ENCODE results near the gene INPP5D.
"Not testable (repeated sequence)": the region's sequence is repeated elsewhere in the genome, so short reads cannot be mapped to it uniquely, and the experiment has no call there.

Gene INPP5D

DNA sequence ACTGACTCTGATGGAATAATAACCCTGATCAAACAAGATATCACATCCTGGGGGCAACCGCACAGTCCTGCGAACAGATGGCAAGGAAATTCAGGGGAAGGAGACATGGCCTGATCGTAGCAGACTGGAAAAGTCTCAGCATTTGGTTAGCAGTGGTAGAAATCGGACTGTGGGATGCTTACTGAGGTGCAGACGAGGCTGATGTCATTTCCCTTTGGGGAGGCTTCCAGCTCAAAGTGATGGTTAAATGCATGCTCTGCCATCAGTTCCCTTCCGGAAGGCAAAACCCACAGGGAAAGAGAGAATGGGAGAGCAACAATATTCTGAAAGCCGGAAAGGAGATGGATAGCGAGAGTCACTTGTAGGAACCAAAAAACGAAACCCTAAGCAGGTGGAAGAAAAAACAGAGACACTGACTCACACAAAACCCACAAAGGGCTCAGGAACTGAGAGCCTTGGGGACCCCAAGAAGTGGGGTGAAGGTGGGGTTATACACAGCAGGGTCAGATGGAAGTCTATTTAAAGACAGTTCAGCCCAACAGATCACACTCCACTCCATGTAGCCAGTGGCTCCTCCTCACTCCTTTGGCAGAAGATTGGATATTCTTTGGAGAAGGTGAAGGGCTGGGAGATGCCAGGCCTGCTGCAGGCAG, 93.1 kb downstream of the INPP5D start:
- no peak for TF ChIP-seq EZH2phosphoT487 (IDR thresholded peaks at IDR 0.05; ENCODE audit: borderline replicate concordance, low read length)
- TF ChIP-seq, protein P1, sequence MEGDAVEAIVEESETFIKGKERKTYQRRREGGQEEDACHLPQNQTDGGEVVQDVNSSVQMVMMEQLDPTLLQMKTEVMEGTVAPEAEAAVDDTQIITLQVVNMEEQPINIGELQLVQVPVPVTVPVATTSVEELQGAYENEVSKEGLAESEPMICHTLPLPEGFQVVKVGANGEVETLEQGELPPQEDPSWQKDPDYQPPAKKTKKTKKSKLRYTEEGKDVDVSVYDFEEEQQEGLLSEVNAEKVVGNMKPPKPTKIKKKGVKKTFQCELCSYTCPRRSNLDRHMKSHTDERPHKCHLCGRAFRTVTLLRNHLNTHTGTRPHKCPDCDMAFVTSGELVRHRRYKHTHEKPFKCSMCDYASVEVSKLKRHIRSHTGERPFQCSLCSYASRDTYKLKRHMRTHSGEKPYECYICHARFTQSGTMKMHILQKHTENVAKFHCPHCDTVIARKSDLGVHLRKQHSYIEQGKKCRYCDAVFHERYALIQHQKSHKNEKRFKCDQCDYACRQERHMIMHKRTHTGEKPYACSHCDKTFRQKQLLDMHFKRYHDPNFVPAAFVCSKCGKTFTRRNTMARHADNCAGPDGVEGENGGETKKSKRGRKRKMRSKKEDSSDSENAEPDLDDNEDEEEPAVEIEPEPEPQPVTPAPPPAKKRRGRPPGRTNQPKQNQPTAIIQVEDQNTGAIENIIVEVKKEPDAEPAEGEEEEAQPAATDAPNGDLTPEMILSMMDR (IDR thresholded peaks at IDR 0.05; ENCODE audit: low read depth, low read length, poor library complexity, severe bottlenecking) = no peak
- H4K20me1 ChIP-seq (ENCODE audit: control insufficient read depth, insufficient read depth, low read depth, low read length) = no peaks in the 10 kb centered on the region

DNA sequence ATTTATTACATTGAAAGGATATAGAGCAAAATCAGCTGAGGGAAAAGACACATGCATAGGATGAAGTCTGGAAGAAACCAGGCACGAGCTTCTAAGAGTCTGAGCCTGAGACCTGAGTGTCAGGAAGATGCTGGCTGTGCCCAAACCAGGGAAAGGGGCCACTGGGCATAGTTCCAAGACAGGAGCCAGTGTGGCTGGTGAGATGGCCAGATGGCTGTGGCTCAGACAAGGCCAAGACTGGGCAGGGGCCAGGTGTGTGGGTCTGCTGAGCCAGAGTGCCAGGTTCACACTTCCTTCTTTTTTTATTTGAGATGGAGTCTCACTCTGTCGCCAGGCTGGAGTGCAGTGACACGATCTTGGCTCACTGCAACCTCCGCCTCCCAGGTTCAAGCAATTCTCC, 95.9 kb downstream of the INPP5D start:
- Histone ChIP-seq H3K9me3 (ENCODE audit: control insufficient read depth, insufficient read depth, low read length) (no peaks in the 10 kb centered on the region), H3K27ac (ENCODE audit: low read depth, low read length) (no peak overlapping the region), H3K4me2 (ENCODE audit: low read length) (no peak overlapping the region), H3K27me3 (ENCODE audit: control insufficient read depth, low read length) (no peaks in the 10 kb centered on the region), H3F3A (ENCODE audit: control insufficient read depth, insufficient read depth) (no peaks in the 10 kb centered on the region), H3K79me2 (ENCODE audit: control insufficient read depth, low read length) (no peaks in the 10 kb centered on the region), H4K20me1 (ENCODE audit: control insufficient read depth, insufficient read depth, low read depth, low read length) (no peaks in the 10 kb centered on the region), H3K36me3 (ENCODE audit: control insufficient read depth, low read length) (peaks cover 26% of the 10 kb centered on the region), H3K4me3 (ENCODE audit: low read length) (no peak overlapping the region), H3K4me1 (ENCODE audit: control insufficient read depth, low read length) (no peaks in the 10 kb centered on the region), H3K9me2 (replicated peaks; ENCODE audit: control insufficient read depth, low read length) (no peaks in the 10 kb centered on the region)
- TF ChIP-seq EZH2phosphoT487 (IDR thresholded peaks at IDR 0.05; ENCODE audit: borderline replicate concordance, low read length) = no peak
- TF ChIP-seq, protein P1 (IDR thresholded peaks at IDR 0.05; ENCODE audit: low read depth, low read length, poor library complexity, severe bottlenecking) = no peak

More for the DNA sequence above, 93.1 kb downstream of the INPP5D start:
- H3K9me3 ChIP-seq (ENCODE audit: control insufficient read depth, insufficient read depth, low read length) = no peaks in the 10 kb centered on the region
- H3F3A ChIP-seq (ENCODE audit: control insufficient read depth, insufficient read depth) = no peaks in the 10 kb centered on the region
- no peaks in the 10 kb centered on the region for H3K79me2 ChIP-seq (ENCODE audit: control insufficient read depth, low read length)
- H3K27ac ChIP-seq (ENCODE audit: low read depth, low read length) = no peak overlapping the region
- no peaks in the 10 kb centered on the region for H3K9me2 ChIP-seq (replicated peaks; ENCODE audit: control insufficient read depth, low read length)
- H3K4me1 ChIP-seq (ENCODE audit: control insufficient read depth, low read length) = no peaks in the 10 kb centered on the region
- no peak overlapping the region for H3K4me2 ChIP-seq (ENCODE audit: low read length)
- peaks cover 42% of the 10 kb centered on the region for H3K36me3 ChIP-seq (ENCODE audit: control insufficient read depth, low read length)
- H3K4me3 ChIP-seq (ENCODE audit: low read length) = no peak overlapping the region
- no peaks in the 10 kb centered on the region for H3K27me3 ChIP-seq (ENCODE audit: control insufficient read depth, low read length)

DNA sequence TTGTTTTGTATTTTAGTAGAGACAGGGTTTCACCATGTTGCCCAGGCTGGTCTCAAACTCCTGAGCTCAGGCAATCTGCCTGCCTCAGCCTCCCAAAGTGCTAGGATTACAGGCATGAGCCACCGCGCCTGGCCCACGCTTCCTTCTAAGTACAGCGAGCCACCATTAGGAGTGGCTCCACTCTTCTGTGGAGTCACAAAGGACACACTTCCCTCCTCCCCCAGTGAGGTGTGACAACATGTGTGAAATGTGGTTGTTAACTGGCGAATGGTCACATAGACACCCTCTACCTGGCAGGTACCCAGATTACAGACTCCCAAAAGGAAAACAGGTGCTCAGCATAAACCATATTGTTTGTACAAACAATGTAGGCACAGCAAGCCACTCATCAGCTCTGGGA, 96.3 kb downstream of the INPP5D start:
- H3K36me3 ChIP-seq (ENCODE audit: control insufficient read depth, low read length) = peaks cover 26% of the 10 kb centered on the region
- H3K4me2 ChIP-seq (ENCODE audit: low read length); H4K20me1 ChIP-seq (ENCODE audit: control insufficient read depth, insufficient read depth, low read depth, low read length); H3K79me2 ChIP-seq (ENCODE audit: control insufficient read depth, low read length); H3K27me3 ChIP-seq (ENCODE audit: control insufficient read depth, low read length); H3F3A ChIP-seq (ENCODE audit: control insufficient read depth, insufficient read depth); H3K4me3 ChIP-seq (ENCODE audit: low read length); H3K9me3 ChIP-seq (ENCODE audit: control insufficient read depth, insufficient read depth, low read length); H3K27ac ChIP-seq (ENCODE audit: low read depth, low read length); H3K4me1 ChIP-seq (ENCODE audit: control insufficient read depth, low read length); H3K9me2 ChIP-seq (replicated peaks; ENCODE audit: control insufficient read depth, low read length): not testable (repeated sequence)

DNA sequence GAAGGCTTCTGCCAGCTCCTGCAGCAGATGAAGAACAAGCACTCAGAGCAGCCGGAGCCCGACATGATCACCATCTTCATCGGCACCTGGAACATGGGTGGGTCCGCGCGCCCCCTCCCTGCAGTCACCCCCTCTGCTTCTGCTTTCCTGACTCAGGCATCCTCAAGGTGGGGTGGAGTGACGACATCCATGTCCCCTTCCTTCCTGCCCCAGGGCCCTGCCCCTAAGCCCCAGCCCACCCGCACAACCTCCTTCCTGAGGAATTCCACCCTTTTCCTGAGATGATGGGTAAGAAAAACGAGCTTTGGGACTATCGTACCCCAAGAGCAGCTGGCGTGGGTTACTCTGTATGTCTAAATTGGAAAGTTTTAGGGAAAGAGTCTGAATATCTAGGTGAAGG, 101.6 kb downstream of the INPP5D start:
- Histone ChIP-seq H3K27me3 (ENCODE audit: control insufficient read depth, low read length) (no peaks in the 10 kb centered on the region), H3K9me2 (replicated peaks; ENCODE audit: control insufficient read depth, low read length) (no peaks in the 10 kb centered on the region), H4K20me1 (ENCODE audit: control insufficient read depth, insufficient read depth, low read depth, low read length) (no peaks in the 10 kb centered on the region), H3K9me3 (ENCODE audit: control insufficient read depth, insufficient read depth, low read length) (no peaks in the 10 kb centered on the region), H3K4me2 (ENCODE audit: low read length) (no peak overlapping the region), H3K36me3 (ENCODE audit: control insufficient read depth, low read length) (peaks cover 40% of the 10 kb centered on the region), H3K4me3 (ENCODE audit: low read length) (no peak overlapping the region), H3K4me1 (ENCODE audit: control insufficient read depth, low read length) (no peaks in the 10 kb centered on the region), H3K27ac (ENCODE audit: low read depth, low read length) (no peak overlapping the region), H3K79me2 (ENCODE audit: control insufficient read depth, low read length) (no peaks in the 10 kb centered on the region), H3F3A (ENCODE audit: control insufficient read depth, insufficient read depth) (no peaks in the 10 kb centered on the region)
- TF ChIP-seq EZH2phosphoT487 (IDR thresholded peaks at IDR 0.05; ENCODE audit: borderline replicate concordance, low read length) = no peak
- TF ChIP-seq, protein P1 (IDR thresholded peaks at IDR 0.05; ENCODE audit: low read depth, low read length, poor library complexity, severe bottlenecking) = no peak

All from DOHH2 (cell line).